HG02588 (cell line): ENCODE data around the gene TNFAIP8L3.
"Not testable (repeated sequence)": the region's sequence is repeated elsewhere in the genome, so short reads cannot be mapped to it uniquely, and the experiment has no call there.

ENCODE experiments used
- ATAC-seq: cut with Tn5 transposase; IDR thresholded peaks from one replicate; pipeline ENCODE4 v1.9.1; 2021; ENCODE audit warnings: mild to moderate bottlenecking, moderate library complexity; ENCODE audit not compliant: unreplicated experiment

Gene TNFAIP8L3

DNA sequence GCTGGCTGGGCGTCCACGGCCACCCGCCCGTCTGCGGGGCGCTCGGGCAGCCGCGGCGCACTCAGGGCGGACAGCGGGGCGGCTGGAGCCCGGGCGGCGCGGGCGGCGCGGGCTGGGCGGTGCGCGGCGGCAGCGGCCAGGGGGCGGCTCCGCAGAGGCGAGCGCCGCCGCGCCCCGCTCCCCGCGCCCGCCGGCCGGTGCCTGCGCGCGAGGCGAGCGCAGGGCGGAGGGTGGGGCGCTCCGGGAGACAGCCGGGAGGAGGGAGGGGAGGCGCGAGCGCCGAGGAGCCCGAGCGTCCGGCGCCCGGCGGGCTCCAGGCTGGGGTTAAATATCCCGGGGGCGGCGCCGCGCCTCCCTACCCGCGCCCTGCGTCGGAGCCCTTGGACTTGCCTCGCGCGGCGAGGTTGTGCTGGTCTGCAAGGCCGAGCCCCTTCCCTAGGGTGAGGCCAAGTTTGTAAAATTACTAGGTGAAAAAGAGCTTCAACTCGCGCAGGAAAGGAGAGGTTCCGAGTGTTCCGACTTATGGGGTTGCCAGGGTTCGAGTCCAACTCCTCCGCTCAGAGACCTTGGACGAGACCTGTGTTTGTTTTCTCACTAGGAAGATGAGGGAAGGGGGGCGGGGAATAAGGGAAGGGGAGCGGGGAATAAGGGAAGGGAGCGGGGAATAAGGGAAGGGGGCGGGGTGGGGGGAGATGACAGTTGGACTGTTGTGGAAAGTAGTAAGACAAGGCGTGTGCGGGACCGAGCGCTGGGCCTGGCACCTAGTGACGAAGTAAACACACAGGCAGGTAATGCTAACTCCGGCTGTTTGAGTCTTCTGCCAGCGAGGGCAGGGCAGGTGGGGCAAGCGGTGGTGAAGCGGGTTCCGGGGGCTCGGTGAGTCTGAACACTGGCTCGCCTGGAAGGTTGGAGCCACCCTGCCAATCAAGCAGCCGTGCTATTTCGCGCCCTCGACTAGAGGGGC lies at the start of gene TNFAIP8L3:
TNFAIP8L3 (minus strand) TSS at position 301 of the 964 bp plus-strand sequence. CDS start 311 bp downstream, outside the sequence.
- no peak for ATAC-seq

DNA sequence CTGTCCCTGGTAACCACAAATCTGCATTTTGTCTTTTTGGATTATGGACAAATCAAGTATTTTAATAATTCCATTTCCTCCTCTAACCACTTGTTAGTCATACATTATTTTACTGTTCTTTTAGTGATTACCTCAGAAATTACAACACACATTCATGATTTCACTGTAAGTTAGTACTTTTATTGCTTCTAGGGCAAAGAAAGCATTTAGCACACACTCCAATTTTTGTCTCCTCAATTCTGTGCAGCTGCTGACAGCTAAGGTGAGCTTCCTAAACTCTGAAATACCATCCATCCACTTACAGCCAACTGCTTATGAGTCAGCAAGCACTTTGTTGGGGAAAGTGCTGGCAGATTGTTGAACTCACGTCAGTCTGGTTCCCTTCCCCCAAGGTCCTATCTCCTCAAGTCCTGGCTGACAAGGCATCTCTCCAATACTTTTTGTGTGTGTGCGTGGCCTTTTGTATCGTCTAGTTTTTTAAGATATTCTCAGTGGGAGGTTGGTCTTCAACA lies 49.4 kb upstream of the TNFAIP8L3 start:
- no peak for ATAC-seq

DNA sequence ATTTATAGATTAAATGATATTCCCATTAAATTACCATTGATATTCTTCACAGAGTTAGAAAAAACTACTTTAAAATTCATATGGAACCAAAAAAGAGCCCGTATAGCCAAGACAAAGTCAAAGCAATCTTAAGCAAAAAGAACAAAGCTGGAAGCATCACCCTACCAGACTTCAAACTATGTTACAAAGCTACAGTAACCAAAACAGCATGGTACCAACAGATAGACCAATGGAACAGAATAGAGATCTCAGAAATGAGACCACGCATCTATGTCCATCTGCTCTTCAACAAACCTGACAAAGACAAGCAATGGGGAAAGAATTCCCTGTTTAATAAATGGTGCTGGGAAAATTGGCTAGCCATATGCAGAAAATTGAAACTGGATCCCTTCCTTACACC lies 45.6 kb upstream of the TNFAIP8L3 start:
- not testable (repeated sequence) for ATAC-seq

DNA sequence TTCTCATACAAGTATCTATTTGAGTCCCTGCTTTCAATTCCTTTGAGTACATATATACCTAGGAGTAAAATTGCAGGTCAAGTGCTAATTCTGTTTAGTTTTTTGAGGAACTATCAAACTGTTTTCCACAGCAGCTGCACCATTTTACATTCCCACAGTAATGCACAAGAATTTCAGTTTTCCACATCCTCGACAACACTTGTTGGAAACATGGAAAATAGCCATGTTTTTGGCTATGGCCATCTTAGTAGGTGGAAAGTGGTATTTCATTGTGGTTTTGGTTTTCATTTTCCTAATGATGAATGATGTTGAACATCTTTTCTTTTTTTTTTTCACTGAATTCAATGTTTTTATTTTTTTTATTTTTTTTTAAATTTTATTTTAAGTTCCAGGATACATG lies 44.4 kb upstream of the TNFAIP8L3 start:
- no peak for ATAC-seq

DNA sequence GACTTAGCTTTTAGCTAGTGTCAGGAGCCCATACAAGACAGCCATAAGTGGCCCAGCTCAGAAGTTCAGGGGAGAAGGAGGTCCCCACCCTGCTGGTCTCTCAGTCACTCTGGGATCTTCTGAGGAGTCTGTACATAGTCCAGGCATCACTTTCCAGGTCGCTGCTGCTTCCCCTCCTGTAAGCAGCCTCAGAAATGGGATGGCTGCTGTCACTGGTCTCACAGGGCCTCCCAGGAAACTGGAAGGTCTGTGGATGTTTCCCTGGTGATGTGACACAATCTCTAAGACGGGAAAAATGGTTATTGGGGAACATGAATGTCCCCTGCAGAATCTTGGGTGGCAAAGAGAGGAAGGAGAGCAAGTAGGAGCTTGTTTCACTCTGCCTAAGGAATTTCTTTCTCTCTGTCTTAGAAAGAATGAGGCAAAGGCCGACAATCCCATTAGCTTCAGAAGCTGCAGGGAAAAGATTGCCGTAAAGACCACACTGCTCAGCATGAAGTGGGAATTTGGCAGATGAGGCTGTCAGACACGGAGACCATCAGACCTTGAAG lies 43.2 kb upstream of the TNFAIP8L3 start:
- no peak for ATAC-seq

DNA sequence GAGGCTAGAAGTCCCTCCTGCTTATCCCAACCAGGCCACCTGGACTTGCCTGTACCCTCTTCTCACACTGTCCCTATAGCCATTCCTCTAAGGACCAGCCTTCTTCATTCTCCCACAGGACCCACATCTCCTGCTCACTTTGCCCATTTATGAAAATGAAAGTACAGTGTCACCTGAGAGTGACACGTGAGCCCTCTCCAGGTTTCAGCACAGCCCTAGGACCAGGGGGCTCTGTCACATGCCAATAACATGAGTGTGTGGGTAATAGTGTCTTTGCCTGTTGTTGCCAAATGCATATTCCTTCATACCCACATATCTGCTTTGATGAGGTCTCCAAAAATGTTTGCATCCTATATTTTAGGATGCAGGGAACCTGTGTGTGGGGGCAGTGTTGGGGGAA lies 42.3 kb upstream of the TNFAIP8L3 start:
- no peak for ATAC-seq

DNA sequence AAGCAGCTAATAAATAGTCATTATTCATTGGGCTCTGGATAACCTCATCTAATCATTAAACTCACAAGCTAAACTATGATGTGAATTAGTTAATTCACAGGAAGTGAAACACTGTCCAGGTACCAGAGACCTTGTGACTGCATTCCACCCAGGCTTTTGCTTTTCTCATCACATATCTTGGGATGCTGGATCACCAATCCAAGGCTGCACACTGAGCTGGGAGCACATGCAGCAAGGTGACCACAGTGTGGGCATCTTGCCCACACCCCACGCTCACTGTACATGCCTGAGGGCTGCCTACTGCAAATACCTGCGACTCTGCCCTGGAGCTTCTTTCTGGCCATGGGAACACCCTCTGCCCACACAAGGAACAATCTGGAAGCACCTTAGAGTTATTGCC lies 40.6 kb upstream of the TNFAIP8L3 start:
- ATAC-seq, result no peak

DNA sequence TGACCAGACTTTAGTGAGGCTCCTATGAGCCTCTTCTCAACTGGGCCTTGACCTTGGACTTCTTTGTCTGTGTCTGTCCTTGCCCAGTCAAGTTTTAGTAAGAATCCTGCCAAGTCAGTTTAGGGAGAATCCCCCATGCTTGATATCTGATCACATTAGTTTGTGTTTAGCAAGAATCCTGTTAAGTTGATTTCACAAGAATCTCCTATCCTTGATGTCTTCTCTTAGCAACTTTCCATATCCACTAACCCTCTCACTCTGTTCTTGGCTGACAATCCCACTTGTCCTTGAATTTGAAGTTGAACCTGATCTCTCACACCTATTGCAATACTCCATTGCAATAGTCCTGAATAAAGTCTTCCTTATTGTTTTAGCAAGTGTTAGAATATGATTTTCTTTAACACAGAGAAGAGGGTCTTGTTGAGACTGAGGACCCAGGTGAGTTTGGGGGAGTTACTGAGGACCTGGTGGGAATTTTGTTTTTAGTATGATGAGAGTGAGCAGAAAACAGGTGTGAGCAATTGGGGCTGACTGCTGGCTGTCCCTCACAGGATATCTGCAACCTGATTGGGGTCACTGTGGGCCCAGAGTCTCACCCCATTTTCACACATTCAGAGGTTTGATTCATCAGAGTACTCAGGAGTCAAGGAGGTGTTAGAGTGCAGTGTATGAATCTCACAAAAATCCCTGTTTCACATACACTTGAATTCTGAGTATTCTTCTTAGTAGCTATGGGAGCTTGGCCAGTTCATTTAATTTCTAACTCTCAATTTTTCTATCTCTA lies 39.9 kb upstream of the TNFAIP8L3 start:
- ATAC-seq, result no peak

DNA sequence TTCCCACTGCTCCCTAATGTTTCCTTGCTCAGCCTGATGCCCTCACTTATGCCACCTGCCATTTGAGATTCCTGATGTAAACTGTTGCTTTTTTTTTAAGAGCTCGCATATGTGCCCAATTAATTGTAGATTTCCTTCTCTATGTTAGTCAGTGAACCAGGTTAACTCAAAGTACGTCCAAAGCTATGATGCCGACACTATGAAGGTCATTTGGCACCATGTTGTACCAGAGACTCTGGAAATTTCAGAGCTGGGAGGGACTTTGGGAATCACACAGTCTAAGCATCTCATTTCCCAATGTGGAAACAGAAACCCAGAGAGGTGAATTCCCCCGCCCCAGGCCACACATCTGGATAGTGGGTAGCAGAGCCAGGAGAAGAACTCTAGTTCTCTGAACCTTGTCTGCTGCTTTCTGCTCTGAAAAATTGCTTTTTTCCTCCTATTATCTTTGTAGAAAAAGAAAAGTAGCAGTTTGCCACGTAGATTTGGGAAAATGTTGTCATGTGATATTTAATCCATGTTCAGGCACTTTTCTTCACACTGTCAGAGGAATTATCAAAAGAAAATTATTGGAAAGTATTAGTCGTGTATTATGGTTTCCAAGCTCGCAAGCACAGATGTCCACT lies 38.5 kb upstream of the TNFAIP8L3 start:
- no peak for ATAC-seq

DNA sequence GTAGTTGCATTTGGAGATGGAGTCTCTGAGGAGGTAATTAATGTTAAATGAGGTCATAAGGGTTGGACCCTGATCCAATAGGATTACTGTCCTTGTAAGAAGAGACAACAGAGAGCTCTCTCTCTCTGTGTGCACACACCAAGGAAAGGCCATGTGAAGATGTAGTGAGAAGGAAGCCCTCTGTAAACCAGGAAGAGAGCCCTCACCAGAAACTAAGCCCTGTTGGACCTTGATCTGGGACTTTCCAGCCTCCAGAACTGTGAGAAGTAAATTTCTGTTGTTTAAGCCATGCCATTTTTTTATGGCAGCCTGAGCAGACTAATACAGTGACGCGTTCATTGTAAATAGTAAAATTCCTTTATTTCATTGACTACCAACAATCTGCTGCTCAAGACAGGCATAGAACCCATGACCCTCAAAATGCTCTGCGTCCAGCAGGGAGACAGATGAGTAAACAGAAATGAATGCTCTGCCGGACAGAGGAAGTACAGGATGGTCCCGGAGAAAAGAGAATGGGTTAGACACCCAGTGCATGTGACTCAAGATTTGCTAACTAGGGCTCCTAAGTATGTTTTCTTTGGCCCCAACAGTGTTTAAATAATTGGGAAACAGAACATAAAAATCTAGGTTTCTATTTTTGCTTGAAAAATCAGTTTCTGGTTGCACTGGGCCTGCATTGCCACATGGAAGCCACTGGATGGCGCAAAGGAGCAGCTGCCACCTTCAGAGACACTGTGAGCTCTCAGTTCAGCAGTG lies 37.9 kb upstream of the TNFAIP8L3 start:
- no peak for ATAC-seq

DNA sequence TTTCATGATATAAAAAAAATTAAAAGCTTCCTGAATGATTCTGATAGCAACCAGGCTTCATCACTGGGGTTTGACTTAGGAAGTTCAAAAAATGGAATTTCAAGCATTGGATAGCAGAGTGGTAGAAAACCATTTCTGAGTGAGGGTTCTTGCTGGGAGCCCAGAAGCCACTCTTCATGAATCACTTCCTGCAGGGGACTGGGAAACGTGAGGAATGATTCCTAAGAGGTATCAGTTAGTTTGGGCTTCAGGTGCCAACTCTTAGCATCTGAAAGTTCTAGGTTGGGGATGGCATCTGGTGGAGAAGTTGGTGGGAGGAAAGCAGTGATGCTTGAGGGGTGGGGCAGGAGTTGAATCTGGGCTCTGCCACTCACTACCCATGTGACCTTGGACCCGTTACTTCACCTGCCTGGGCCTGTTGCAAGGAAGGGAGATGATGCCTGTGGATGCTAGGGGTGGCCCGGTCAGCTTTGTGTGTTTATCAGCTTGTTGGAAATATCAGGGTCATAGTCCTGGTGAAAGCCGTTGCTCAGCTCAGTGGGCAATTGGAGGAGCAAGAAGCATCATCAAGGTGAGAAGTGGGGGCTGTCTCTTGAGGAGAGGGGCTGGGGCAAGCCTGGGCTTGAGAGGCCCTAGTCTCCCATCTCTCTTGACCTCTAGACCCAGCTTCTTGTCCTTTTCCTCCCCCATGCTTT lies 37.0 kb upstream of the TNFAIP8L3 start:
- ATAC-seq, result no peak

DNA sequence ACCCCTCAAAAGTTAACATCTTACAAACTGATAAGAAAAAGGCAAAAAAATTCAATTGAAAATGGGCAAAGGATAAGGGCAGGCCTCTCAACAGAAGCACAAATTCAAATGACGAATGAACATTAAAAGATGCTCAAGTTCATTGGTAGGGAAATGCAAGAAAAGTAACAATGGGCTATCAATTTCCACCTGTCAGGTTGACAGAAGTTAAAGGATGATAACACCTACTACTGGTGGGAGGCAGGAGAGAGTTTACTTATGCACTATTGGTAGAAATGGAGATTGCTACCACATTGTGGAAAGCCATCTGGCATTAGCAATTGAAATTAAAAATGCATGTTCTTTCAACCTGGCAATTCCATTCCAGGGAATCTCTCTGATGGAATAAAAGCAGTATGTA lies 35.6 kb upstream of the TNFAIP8L3 start:
- ATAC-seq, result no peak

DNA sequence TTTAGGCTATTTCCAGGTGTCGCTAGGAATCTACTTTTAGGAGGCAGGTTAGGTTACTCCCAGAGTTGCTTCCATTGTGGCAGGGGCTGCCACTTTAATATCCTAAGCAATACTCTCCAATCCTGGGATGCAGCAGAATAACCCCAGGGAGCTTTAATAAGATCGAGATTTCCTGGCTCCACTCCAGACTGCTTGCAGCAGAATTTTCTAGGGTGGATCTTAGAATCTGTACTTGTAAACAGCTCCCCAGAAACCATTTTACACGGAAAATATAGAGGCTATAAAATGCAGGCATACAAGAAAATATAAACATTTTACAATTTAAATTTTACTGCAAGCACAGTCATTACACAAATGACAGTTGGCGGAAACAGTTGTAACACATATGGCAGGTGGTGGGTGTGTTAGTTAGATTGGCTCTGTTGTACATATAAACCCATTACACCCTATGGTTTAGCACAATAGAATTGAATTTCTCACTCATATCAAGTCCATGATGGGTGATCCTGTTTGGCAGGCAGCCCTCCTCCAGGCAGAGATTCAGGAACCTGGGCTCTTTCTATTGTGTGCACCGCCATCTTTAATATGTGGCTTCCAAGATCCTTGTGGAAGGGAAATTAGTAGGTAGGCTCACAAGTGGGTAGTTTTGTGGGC lies 35.0 kb upstream of the TNFAIP8L3 start:
- no peak for ATAC-seq

DNA sequence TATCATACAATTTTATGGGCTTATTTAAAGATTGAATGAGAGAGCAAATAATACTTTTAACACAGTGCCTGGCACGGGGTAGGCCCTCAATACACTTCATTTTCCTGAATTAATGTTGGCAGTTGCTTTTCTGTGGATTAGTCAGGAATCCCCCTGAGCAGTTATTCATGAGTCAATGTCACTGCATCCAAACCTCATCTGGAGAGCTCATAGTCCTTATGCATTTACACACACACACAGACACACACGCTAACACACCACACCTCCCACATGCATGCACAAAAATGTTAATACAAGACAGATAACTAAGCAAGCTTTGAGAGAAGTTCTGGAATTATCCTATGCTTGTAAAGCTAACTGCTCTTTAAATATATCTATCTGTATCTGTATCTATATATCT lies 34.0 kb upstream of the TNFAIP8L3 start:
- no peak for ATAC-seq

DNA sequence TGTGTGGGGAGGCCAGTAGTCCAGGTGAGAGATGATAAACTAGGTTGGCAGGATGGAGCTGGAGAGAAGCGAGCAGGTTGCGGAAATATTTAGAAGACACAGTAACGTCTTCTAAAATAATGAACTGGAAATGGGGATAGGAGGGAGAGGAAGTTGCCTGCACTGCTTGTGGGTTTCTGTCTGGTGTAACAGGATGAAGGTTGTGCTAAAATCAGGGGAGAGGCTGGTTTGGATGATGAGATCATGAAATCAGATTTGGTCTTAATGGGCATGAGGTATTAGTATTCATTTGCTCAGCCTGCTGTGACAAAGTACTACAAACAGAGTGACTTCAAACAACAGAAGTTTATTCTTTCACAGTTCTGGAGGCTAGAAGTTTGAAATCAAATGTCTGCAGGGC lies 32.1 kb upstream of the TNFAIP8L3 start:
- no peak for ATAC-seq

DNA sequence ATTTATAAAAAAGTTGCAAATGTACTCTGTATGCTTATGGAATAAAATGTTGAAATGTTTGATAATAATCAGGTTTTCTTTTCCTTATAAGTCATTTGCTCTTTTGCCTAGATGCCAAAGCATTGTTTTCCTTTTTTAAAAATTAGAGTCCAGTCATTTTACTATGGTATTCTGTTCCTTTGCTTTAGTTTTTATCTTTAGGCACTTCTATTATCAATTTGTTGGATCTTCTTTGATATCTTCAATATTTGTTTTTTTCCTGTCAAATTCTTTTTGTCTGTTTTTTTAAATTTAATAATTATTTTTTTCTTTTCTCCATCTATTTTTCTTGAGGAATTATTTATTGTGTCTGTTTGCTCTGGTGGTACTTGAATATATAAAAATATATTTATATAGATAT lies 28.3 kb upstream of the TNFAIP8L3 start:
- ATAC-seq, result not testable (repeated sequence)

DNA sequence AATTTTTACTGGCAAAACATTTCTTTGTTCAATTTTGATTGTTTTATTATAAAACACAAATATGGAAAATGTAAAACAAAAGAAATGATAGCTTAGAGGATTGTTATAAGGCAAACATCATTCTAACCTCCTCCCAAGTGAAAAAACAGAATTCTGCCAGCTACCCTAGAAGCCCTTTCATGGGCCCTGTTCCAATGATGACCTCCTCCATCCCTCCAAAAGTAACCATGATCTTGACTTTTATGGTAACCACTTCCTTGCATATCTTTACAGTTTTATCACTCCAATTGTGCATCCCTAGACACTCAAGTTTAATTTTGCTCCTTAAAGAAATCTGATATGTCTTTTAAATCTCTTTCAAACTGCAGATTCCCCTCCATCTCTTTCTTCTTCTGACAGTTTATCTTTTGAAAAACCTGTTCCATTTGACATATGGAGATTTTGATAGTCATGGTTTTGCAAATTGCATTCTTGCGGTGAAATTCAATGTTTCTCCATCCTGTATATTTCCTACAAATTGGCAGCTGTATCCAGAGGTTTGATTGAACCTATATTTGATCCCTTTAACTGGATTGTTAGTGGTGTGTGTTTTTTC lies 27.0 kb upstream of the TNFAIP8L3 start:
- no peak for ATAC-seq

DNA sequence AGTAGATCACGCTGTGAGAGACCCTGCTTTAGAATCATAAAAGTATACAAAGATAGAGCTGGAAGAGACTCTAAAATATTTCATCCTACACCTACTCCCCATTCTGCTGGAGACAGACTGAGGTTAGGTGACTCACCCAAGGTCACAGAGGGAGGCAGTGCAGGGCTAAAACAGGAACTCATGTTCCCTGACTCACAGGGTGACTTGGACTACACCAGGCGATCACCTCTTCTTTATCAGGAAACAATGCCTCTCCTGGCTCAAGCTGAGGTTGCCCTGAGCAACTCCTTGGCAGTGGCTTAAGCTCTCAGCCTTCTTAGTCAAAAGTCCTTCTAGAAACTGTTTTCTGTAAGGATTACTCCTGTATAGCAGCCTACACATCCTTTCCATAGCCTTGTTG lies 26.4 kb upstream of the TNFAIP8L3 start:
- no peak for ATAC-seq

DNA sequence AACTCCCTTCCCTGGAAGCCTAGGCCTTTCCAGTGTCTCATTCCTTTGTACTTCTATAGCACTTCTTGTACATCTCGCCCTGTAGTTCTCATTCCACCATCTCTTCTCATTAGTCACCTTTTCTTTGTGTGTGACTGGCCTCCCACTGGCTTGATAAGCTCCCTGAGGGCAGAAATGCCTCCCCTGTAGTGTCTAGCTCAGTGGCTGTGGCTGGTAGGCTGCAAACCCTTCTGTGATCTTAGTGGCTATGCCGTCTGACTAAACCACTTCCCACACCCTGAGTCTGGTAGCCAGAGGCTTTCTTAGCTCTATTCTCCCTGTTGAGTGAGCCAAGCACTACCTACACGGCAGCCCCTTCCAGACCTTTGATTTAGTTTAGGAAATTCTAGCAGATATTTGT lies 24.4 kb upstream of the TNFAIP8L3 start:
- ATAC-seq, result no peak
